GM12865 (cell line): Measurements from ENCODE around the gene SCLY.

Experiments used
- DNase-seq: peaks from one replicate; pipeline ENCODE4 v3.0.0; 2010; ENCODE audit warnings: low read depth
- H3K4me3 ChIP-seq: 2 replicates; pipeline ENCODE4 v1.5.1; 2011; ENCODE audit warnings: mild to moderate bottlenecking, low read depth, low read length, control low read depth
- TF ChIP-seq, protein P1 (sequence below): IDR thresholded peaks from 2 replicates; pipeline ENCODE4 v1.5.1; 2011; ENCODE audit warnings: low read length, control low read depth, low read depth, inconsistent platforms; ENCODE audit not compliant: insufficient read depth; ENCODE audit errors: missing control alignments

The SCLY gene

GRCh38 chr2:238105506-238106338, 44.9 kb downstream of the SCLY start:
- TF ChIP-seq, protein P1, sequence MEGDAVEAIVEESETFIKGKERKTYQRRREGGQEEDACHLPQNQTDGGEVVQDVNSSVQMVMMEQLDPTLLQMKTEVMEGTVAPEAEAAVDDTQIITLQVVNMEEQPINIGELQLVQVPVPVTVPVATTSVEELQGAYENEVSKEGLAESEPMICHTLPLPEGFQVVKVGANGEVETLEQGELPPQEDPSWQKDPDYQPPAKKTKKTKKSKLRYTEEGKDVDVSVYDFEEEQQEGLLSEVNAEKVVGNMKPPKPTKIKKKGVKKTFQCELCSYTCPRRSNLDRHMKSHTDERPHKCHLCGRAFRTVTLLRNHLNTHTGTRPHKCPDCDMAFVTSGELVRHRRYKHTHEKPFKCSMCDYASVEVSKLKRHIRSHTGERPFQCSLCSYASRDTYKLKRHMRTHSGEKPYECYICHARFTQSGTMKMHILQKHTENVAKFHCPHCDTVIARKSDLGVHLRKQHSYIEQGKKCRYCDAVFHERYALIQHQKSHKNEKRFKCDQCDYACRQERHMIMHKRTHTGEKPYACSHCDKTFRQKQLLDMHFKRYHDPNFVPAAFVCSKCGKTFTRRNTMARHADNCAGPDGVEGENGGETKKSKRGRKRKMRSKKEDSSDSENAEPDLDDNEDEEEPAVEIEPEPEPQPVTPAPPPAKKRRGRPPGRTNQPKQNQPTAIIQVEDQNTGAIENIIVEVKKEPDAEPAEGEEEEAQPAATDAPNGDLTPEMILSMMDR: no peak
- DNase-seq: no peak

DNA sequence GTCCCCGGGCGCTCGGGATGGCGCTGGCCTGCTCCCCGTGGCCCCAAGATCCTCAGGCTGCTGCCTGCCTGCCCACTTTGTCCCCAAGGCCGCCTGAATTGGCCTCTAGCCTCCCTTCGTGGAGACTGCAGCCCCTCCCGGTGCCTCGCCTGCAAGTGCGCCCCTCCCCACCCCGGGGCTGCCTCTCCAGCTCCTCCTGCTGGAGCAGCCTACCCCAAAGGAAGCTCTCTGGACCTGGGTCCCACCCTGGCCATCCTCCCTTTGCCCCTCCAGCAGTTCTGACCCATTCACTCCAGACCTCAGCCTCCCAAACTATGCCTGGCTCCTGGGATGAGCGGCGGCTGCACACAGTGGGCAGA, 45.5 kb downstream of the SCLY start:
- H3K4me3 ChIP-seq: no peak overlapping the region
- TF ChIP-seq, protein P1: no peak
- DNase-seq: no peak

More at GRCh38 chr2:238105506-238106338, 44.9 kb downstream of the SCLY start:
- no peak overlapping the region for H3K4me3 ChIP-seq

DNA sequence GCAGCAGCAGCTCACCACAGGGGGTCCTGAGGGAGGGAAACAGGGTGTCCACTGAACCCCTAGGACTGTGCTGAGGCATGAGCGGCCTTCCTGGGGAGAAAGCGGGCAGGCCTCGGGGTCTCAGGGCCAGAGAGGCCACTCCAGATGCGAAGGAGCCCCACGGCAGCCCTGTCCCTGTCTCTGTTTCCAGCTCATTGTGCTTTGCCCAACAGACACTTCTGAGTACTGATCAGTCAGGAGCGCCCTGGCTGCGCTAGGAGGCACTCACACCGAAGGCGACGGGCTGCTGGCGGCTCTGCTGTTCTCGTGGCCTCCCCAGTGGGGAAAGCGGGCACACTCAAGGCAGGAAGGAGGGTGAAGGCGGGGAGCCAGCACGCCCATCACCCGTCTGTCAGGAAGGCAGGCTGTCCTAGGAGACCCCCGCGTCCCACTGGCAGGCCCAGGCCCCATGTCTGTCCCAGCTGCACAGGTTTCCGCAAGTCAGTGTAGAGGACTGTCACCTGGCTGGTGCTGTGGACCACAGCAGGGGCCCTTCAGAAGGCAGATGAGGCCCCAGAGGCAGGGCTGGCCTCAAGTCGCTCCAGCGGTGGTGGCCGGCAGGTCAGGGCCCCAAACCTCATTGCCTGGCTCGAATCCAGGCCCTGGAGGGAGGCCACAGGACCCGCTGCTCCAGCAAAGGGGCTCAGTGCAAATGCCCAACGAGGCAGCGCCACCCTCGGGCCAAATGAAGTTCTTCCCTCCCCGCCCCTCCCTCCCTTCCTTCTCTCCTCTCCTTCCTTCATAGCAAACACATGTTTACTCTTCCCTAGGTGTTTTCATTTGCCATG, 46.1 kb downstream of the SCLY start:
- DNase-seq: no peak
- TF ChIP-seq, protein P1: peak; percentile 56
- H3K4me3 ChIP-seq: peak overlapping the region; percentile 49

DNA sequence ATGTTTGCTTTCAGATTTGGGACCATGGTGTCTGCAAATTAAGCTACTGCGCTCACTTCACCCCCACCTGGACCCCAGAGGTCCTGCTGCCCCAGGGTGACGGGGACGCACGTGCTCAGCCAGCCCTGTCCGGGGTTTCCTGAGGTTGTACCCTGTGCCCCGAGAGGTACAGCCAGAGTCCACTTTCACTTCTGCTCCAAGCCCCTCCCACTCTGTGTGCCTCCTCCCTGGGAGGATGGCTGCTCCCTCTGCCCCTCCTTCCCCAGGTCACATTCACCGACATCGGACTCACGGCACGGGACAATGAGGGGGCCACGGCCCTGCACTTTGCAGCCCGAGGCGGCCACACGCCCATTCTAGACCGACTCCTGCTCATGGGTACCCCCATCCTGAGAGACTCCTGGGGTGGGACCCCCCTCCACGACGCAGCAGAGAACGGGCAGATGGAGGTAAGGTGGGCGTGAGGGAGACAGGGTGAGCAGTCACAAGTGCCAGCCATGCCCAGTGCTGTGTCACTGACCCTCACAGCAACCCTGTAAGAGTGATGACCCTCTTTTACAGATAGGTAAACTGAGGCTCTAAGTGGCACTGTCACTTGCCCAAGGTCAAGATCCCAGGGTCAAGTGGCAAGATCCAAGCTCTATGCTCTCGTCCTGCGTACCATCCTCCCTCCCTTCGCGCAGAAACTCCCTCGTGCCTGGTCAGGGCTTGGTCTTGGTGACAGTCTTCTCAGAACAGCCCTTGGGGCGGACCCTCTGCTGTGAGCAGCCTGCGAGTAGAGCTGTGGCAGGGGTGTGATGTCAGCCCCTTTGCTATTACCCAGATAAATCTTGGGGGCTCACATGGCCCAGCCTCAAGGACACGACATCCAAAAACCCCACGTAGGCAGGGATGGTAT, 47.0 kb downstream of the SCLY start:
- peak; percentile 89 for DNase-seq
- peak overlapping the region; percentile 49 for H3K4me3 ChIP-seq
- TF ChIP-seq, protein P1: no peak

DNA sequence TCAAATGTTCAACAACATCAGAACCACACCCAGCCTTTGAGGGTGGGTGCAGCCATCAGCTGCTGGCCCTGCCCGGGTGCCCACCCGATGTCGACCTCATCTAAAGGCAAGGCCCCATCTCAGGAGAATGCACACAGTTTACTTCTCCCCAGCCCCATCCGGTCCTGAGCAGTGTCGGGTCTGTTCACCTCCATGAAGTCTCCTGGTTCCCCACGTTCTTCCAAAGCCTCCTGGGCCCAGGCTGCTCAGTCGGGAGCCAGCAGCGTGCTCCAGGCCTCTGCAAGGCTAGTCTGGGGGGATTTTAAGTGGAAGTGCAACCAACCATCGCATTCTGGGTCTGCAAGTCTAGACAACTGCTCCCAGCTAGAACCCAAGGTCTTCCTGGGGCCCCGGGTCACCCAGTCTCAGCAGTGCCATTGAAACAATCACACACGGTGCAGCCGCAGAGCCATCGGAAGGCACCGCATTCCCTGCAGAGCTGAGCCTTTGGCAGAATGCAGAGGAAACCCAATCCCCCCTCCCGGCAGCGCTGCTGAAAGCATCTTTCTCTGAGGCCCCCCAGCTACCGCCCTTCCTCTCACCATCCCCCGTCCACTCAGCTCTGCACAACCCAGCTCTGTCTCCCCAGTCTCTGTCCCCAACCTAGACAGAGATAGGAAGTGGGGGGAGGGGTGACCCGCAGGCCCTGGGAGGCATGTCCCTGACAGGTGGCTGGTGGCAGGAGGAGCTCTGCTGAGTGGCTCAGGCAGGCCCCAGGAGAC, 47.8 kb downstream of the SCLY start:
- DNase-seq: peak; percentile 81
- TF ChIP-seq, protein P1: no peak
- H3K4me3 ChIP-seq: peak overlapping the region; percentile 49

DNA sequence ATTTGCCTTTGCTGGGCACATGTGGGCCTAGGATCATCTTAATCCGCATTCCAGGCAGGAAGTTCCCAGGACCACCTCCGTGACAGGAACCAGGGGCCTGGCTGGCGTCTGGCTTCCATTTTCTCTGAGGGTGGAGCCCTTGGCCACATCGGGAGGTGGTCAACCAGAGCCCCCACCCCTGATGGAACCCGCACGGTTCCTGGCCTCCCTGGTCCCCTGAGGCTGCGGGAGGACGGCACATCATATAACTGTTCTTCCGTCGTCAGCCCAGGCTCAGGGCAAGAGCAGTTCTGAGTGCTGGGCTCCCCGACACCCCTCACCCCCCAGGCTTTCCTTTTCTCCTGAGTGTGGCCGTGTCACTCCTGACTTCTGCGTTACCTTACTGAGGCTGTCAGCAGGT, 52.8 kb downstream of the SCLY start:
- H3K4me3 ChIP-seq: no peak overlapping the region
- TF ChIP-seq, protein P1: no peak
- DNase-seq: no peak
